Choroid plexus epithelial cell (primary cell): ENCODE results near the gene PITPNM3.
"Not testable (repeated sequence)": the region's sequence is repeated elsewhere in the genome, so short reads cannot be mapped to it uniquely, and the experiment has no call there.

Experiments used
- DNase-seq: peaks from one replicate; pipeline ENCODE4 v3.0.0-alpha.2; 2010; ENCODE audit warnings: low read depth
- H3K4me3 ChIP-seq: 2 replicates; pipeline ENCODE4 v1.5.1; 2011; ENCODE audit warnings: low read depth, mild to moderate bottlenecking, control low read depth, low read length, moderate library complexity
- CTCF ChIP-seq: conservative IDR thresholded peaks from 2 replicates; pipeline ENCODE4 v1.5.1; 2011; ENCODE audit warnings: low read depth, mild to moderate bottlenecking, control low read depth, inconsistent platforms, low read length, moderate library complexity

Gene PITPNM3

GRCh38 chr17:6575596-6575988, 19.2 kb upstream of the PITPNM3 start:
- H3K4me3 ChIP-seq: no peak overlapping the region
- DNase-seq: no peak
- no peak for TF ChIP-seq CTCF

GRCh38 chr17:6574687-6575595, 18.6 kb upstream of the PITPNM3 start:
- no peak overlapping the region for H3K4me3 ChIP-seq
- TF ChIP-seq CTCF: no peak
- DNase-seq: peak; percentile 68

GRCh38 chr17:6573982-6574686, 17.8 kb upstream of the PITPNM3 start:
- DNase-seq: no peak
- no peak overlapping the region for H3K4me3 ChIP-seq
- TF ChIP-seq CTCF: no peak

GRCh38 chr17:6573495-6573894, 17.1 kb upstream of the PITPNM3 start:
- not testable (repeated sequence) for H3K4me3 ChIP-seq, DNase-seq

GRCh38 chr17:6572972-6573370, 16.6 kb upstream of the PITPNM3 start:
- DNase-seq: no peak
- H3K4me3 ChIP-seq: no peak overlapping the region
- TF ChIP-seq CTCF: no peak

- no peak for TF ChIP-seq CTCF
- DNase-seq: no peak
These were observed 15.1 kb upstream of the PITPNM3 start for GRCh38 chr17:6571452-6571781.

GRCh38 chr17:6570731-6571451, 14.5 kb upstream of the PITPNM3 start:
- no peak for TF ChIP-seq CTCF
- H3K4me3 ChIP-seq: no peak overlapping the region
- no peak for DNase-seq

More at GRCh38 chr17:6571452-6571781, 15.1 kb upstream of the PITPNM3 start:
- H3K4me3 ChIP-seq: no peak overlapping the region
